Chondrocyte (in vitro differentiated cells): Measurements from ENCODE around the gene LONP2. TPM values are rescaled to one million over a fixed set of nuclear protein-coding genes. Genes with fewer than 3 reads are reported as not detected.

Experiments used
- DNase-seq: peaks from one replicate; pipeline ENCODE4 v3.0.0; 2021; ENCODE audit warnings: mixed read lengths, low spot score
- H3K27ac Mint-ChIP-seq: one replicate; pipeline ENCODE4 v1.8.0; 2021; ENCODE audit warnings: mild to moderate bottlenecking, moderate library complexity, mixed read lengths; ENCODE audit not compliant: unreplicated experiment
- H3K27me3 Mint-ChIP-seq: 2 replicates; pipeline ENCODE4 v1.8.0; 2021; ENCODE audit warnings: low read depth, mixed read lengths
- H3K36me3 Mint-ChIP-seq: 2 replicates; pipeline ENCODE4 v1.8.0; 2021; ENCODE audit warnings: low read depth, mixed read lengths
- H3K4me1 Mint-ChIP-seq: 2 replicates; pipeline ENCODE4 v1.8.0; 2021; ENCODE audit warnings: low read depth, mild to moderate bottlenecking, mixed read lengths
- H3K4me3 Mint-ChIP-seq: one replicate; pipeline ENCODE4 v1.8.0; 2021; ENCODE audit warnings: mild to moderate bottlenecking, moderate library complexity, mixed read lengths; ENCODE audit not compliant: unreplicated experiment
- H3K9me3 Mint-ChIP-seq: 2 replicates; pipeline ENCODE4 v1.8.0; 2021; ENCODE audit warnings: low read depth, mixed read lengths
- total RNA-seq: library from RNA; stranded (reverse); gene quantifications from 3 replicates; pipeline ENCODE4 v1.2.1, GENCODE V29; 2021
- TF ChIP-seq, protein P1 (sequence below): fragments of 200-600 bp; sonication (generic); IDR thresholded peaks from 2 replicates; pipeline ENCODE4 v1.5.0; 2021; ENCODE audit warnings: antibody characterized with exemption, mild to moderate bottlenecking, moderate library complexity

The LONP2 gene
- total RNA-seq, 1 donor from 2014 or later = 53.1 TPM

DNA sequence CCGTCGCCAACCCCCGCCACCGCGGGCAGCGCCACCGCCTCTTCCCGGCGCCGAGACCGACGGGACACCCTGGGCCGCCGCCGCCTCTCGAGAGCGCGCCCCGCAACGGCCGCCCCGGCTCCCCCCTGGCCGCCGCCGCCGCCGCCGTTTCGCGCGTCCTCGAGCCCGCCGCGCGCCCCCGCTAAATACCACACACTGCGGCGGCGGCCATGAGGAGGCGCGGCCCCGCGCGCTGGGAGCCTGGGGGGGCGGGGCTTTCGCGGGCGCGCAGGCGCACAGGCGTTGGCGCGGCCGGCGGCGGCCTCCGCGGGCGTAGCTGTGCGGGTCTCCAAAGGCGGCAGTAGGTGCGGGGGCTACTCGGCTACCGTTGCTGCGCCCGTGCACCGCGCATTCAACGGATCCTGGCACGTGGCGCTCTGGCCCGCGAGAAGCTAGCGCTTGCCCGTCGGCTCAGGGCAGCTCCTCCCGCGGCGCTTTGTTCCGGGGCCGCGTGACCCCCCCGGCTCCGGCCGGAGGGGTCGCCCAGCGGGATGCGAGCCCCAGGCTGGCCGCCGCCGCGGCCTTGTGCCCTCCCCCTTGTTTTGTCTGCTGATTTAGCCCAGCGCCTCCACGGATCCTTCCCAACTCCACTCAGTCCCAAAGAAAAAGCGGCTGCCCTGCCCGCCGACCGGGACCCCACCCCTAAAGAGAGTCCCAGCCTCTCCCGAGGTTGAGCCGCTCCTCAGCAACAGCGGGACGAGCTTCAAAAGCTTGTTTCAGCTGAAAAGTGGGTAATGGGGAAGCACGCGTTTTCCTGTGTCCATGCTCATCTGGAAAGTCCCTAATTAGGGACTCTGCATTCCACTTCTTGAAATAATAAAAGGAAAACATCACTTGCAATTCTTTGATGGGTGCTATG is 141.4 kb downstream of the LONP2 start, which contains the start of gene SIAH1:
SIAH1 (minus strand) TSS at position 161 of the 898 bp plus-strand sequence. CDS start 22,985 bp downstream, outside the sequence.
- Mint-ChIP-seq H3K27ac (peak within 1 kb of the TSS; percentile 94), H3K9me3 (no peaks in the 10 kb centered on the region), H3K4me3 (peak within 1 kb of the TSS; percentile 87), H3K36me3 (no peaks in the 10 kb centered on the region), H3K4me1 (peaks cover 54% of the 10 kb centered on the region), H3K27me3 (no peaks in the 10 kb centered on the region)
- no peak for DNase-seq
- TF ChIP-seq, protein P1, sequence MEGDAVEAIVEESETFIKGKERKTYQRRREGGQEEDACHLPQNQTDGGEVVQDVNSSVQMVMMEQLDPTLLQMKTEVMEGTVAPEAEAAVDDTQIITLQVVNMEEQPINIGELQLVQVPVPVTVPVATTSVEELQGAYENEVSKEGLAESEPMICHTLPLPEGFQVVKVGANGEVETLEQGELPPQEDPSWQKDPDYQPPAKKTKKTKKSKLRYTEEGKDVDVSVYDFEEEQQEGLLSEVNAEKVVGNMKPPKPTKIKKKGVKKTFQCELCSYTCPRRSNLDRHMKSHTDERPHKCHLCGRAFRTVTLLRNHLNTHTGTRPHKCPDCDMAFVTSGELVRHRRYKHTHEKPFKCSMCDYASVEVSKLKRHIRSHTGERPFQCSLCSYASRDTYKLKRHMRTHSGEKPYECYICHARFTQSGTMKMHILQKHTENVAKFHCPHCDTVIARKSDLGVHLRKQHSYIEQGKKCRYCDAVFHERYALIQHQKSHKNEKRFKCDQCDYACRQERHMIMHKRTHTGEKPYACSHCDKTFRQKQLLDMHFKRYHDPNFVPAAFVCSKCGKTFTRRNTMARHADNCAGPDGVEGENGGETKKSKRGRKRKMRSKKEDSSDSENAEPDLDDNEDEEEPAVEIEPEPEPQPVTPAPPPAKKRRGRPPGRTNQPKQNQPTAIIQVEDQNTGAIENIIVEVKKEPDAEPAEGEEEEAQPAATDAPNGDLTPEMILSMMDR = peak; percentile 8

DNA sequence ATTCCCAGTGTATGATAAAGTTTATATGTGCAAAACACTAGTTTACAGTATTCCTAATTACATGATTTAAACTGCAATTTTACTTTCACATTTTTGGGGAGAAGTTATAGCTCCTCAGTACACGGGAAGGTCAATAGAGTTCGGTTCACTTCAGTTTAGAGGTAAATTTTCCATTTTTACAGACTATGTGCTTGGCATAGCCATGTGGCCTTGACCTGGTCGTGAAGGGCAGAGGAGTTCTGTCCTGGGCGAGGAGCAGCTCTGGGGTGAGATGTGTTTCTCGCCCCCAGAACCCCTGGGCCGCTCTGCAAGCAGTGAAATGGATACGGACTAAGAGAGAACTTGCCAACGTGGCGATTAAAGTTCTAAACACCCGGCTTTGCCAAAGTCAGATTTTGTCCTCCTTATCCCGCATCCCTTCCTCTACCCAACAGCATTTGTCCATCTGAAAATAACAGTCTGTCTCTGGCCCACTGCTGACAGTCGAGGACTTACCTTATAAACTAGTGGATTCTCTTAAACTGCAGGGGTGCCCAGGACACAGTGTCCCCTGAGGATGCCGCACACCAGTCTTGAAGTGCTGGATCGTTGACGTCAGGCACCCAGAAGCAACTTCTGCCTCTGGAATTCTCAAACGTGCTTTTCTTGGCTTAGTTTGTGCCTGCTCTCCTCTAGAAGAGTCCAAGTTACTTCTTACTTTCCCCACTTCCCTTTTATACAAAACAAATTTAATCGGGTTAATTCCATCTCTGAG is 142.6 kb downstream of the LONP2 start:
- TF ChIP-seq, protein P1 = no peak
- H3K27ac Mint-ChIP-seq = peak overlapping the region; percentile 94
- H3K36me3 Mint-ChIP-seq = no peaks in the 10 kb centered on the region
- DNase-seq = no peak
- H3K9me3 Mint-ChIP-seq = no peaks in the 10 kb centered on the region
- peak overlapping the region; percentile 87 for H3K4me3 Mint-ChIP-seq
- H3K4me1 Mint-ChIP-seq = peaks cover 43% of the 10 kb centered on the region
- no peaks in the 10 kb centered on the region for H3K27me3 Mint-ChIP-seq

- peaks cover 8% of the 10 kb centered on the region for H3K4me1 Mint-ChIP-seq
- no peaks in the 10 kb centered on the region for H3K27me3 Mint-ChIP-seq
- no peak overlapping the region for H3K27ac Mint-ChIP-seq
- H3K4me3 Mint-ChIP-seq = no peak overlapping the region
- H3K9me3 Mint-ChIP-seq = no peaks in the 10 kb centered on the region
- no peak for DNase-seq
- TF ChIP-seq, protein P1 = no peak
- H3K36me3 Mint-ChIP-seq = peaks cover 2% of the 10 kb centered on the region
Observed at GRCh38 chr16:48392407-48392806, 148.3 kb downstream of the LONP2 start.

DNA sequence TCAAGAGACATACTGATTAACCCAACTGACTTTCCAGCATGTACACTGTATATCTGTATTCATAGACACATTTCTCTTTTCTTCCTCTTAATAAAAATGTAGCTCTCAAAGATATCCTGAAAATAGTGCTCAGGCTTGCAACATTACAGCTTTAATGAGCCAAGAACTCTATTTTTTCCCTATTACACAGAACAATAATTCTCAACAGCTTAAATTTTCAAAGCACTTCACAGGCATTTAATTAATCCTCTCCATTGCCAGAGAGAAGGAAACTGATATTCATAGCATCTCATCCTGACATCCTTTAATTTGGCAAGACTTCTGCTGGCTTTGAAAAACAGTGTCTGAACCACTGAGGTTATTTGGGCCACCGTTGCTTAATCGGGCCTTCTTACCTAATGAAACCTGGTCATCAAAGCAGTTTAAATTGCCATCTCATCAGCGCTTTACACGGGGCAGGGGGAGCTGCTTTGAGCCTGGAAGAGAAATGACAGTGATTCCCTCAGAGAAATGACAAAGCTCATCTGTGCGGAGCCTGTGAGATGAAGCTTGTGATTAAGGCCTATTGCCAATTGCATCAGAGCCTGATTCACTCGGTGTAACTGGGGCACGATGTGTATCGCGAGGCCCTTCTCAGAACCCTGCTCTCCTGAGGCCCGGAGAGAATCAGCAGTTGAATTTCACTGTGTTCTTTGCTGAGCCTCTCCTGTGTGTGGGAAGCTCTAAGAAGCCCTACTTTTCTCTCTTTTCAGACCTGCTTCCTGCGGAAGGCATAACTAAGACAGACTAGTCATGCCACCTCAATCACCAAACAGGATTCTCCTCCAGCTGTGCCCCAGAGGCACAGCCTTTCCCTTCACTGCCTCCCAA is 149.6 kb downstream of the LONP2 start:
- no peak for DNase-seq
- peaks cover 2% of the 10 kb centered on the region for H3K36me3 Mint-ChIP-seq
- H3K27me3 Mint-ChIP-seq = no peaks in the 10 kb centered on the region
- no peaks in the 10 kb centered on the region for H3K4me1 Mint-ChIP-seq
- H3K9me3 Mint-ChIP-seq = no peaks in the 10 kb centered on the region
- no peak overlapping the region for H3K27ac Mint-ChIP-seq
- H3K4me3 Mint-ChIP-seq = no peak overlapping the region
- TF ChIP-seq, protein P1 = no peak

DNA sequence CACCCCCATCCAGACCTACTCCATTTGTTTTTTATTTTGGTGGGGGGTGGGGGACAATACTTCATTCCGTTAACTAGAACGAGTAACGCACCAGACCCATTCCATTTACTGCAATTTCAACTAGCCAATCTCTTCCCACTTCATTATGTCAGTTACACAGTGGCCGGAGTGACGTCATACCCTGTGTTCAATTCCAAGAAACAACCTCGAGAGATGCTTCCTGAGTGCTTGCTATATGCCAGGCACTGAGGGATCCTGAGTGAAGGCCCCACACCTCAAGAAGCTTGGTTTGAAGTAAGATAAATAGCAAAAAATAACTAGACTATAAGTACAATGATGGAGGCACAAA is 150.2 kb downstream of the LONP2 start:
- H3K9me3 Mint-ChIP-seq = no peaks in the 10 kb centered on the region
- TF ChIP-seq, protein P1 = no peak
- H3K27ac Mint-ChIP-seq = no peak overlapping the region
- H3K36me3 Mint-ChIP-seq = peaks cover 2% of the 10 kb centered on the region
- DNase-seq = no peak
- no peaks in the 10 kb centered on the region for H3K27me3 Mint-ChIP-seq
- H3K4me1 Mint-ChIP-seq = no peaks in the 10 kb centered on the region
- H3K4me3 Mint-ChIP-seq = no peak overlapping the region
